HepG2 (cell line): ENCODE measurements around the gene CAPS. TPM values are rescaled to one million over a fixed set of nuclear protein-coding genes. Genes with fewer than 3 reads are reported as not detected.

Experiments
- ATAC-seq: fragments of 200-7000 bp; cut with Tn5 transposase; 3 replicates; pipeline ENCODE4 v1.9.1; 2020; ENCODE audit warnings: mild to moderate bottlenecking, moderate library complexity
- BruUV-seq: library from RNA; stranded (reverse); fragments of 400-500 nt; replicated peaks from 2 replicates; lab custom pipeline; 2021; lab: Mats Ljungman, UMichigan
- CTCF ChIA-PET: fragments of 300-600 bp; formaldehyde crosslinking; extraction: SDS; loops from one replicate; lab custom pipeline; 2021; ENCODE audit warnings: low total read pairs, inconsistent platforms, low intra/inter-chr PET ratio; lab: Yijun Ruan, JAX
- POLR2A ChIA-PET: fragments of 350-600 bp; sonication (Branson Sonifier 250); formaldehyde crosslinking; loops from one replicate; lab custom pipeline; 2020; ENCODE audit warnings: antibody characterized with exemption, inconsistent platforms; lab: Yijun Ruan, JAX
- DNase-seq: peaks from one replicate; pipeline ENCODE4 v3.0.0-alpha.2; 2015; ENCODE audit warnings: low spot score
- FAIRE-seq: peaks from 3 replicates; lab custom pipeline; 2011; peaks lifted over from hg19 to GRCh38; lab: Jason Lieb, UNC
- H2AFZ ChIP-seq: one replicate; pipeline ENCODE4 v1.6.1; 2011; ENCODE audit warnings: low read length, inconsistent platforms
- H3K27ac ChIP-seq: fragments of 300-600 bp; 3 replicates; pipeline ENCODE4 v1.8.0; 2011; ENCODE audit warnings: mixed run types, mild to moderate bottlenecking, mixed read lengths, low read length, inconsistent platforms; ENCODE audit not compliant: insufficient read depth; ENCODE audit errors: extremely low read length
- H3K27me3 ChIP-seq, 2 experiments: fragments of 200-600 bp in 1 of 2; 2 replicates in 1 of 2; 3 replicates in 1 of 2; pipeline versions ENCODE4 v1.6.0 to v1.8.0; 2011; ENCODE audit warnings: low read length in 2 of 2, mild to moderate bottlenecking in 2 of 2, moderate library complexity in 2 of 2, inconsistent platforms in 1 of 2; ENCODE audit not compliant: insufficient read depth in 2 of 2, control insufficient read depth in 1 of 2
- H3K36me3 ChIP-seq, 2 experiments: fragments of 200-600 bp in 1 of 2; replicated peaks in 1 of 2; 2 replicates in 1 of 2; 3 replicates in 1 of 2; pipeline versions ENCODE4 v1.5.1 to v1.8.0; 2011; ENCODE audit warnings: low read length in 2 of 2, inconsistent platforms in 1 of 2; ENCODE audit not compliant: insufficient read depth in 2 of 2, control insufficient read depth in 1 of 2
- H3K4me1 ChIP-seq: 2 replicates; pipeline ENCODE4 v1.5.1; 2012; ENCODE audit warnings: low read length, inconsistent platforms; ENCODE audit not compliant: insufficient read depth
- H3K4me2 ChIP-seq: 2 replicates; pipeline ENCODE4 v1.6.0; 2011; ENCODE audit warnings: low read depth, low read length, inconsistent platforms
- H3K4me3 ChIP-seq, 3 experiments: fragments of 200-600 bp in 1 of 3; sonication (generic), shearing (Covaris generic) in 1 of 3; replicated peaks in 1 of 3; 2 replicates each; pipeline ENCODE4 v1.5.1; 2011 to 2016; ENCODE audit warnings: low read length in 3 of 3, inconsistent platforms in 2 of 3, low read depth in 2 of 3, mild to moderate bottlenecking in 2 of 3, control low read depth in 1 of 3, mixed read lengths in 1 of 3; ENCODE audit not compliant: insufficient read depth in 1 of 3
- H3K79me2 ChIP-seq: one replicate; pipeline ENCODE4 v1.6.1; 2011; ENCODE audit warnings: low read length, inconsistent platforms; ENCODE audit not compliant: insufficient read depth
- H3K9ac ChIP-seq: 2 replicates; pipeline ENCODE4 v1.6.0; 2011; ENCODE audit warnings: mild to moderate bottlenecking, low read depth, low read length, inconsistent platforms; ENCODE audit not compliant: insufficient read depth
- H3K9me3 ChIP-seq: 2 replicates; pipeline ENCODE4 v1.5.1; 2012; ENCODE audit warnings: mild to moderate bottlenecking, low read length
- H4K20me1 ChIP-seq: 2 replicates; pipeline ENCODE4 v1.6.0; 2011; ENCODE audit warnings: inconsistent platforms, mild to moderate bottlenecking, low read length, moderate library complexity; ENCODE audit not compliant: insufficient read depth
- FOXO1 ChIP-seq: sonication (generic); formaldehyde crosslinking; IDR thresholded peaks from 2 replicates; pipeline ENCODE4 v1.4.0; 2020; ENCODE audit warnings: missing genetic modification reagents
- GTF3A ChIP-seq: sonication (generic); formaldehyde crosslinking; conservative IDR thresholded peaks from 2 replicates; pipeline ENCODE4 v1.4.0; 2020; ENCODE audit warnings: mild to moderate bottlenecking, missing genetic modification reagents
- JDP2 ChIP-seq: sonication (generic); formaldehyde crosslinking; IDR thresholded peaks from 2 replicates; pipeline ENCODE4 v1.8.1; 2022; ENCODE audit warnings: missing genetic modification reagents, borderline replicate concordance
- RBM22 ChIP-seq: fragments of 200-400 bp; formaldehyde crosslinking; optimal IDR thresholded peaks from 2 replicates; pipeline ENCODE3; 2017; ENCODE audit warnings: mild to moderate bottlenecking, low read length, moderate library complexity
- SRSF4 ChIP-seq: fragments of 200-400 bp; formaldehyde crosslinking; IDR thresholded peaks from one replicate; pipeline ENCODE4 v1.6.1; 2018; ENCODE audit warnings: mild to moderate bottlenecking, low read depth, low read length, moderate library complexity; ENCODE audit not compliant: poor library complexity, severe bottlenecking
- ZBTB20 ChIP-seq: sonication (generic); formaldehyde crosslinking; IDR thresholded peaks from 2 replicates; pipeline ENCODE4 v1.8.1; 2023; ENCODE audit warnings: missing genetic modification reagents, low read depth, mild to moderate bottlenecking, borderline replicate concordance
- ZNF30 ChIP-seq: sonication (generic); formaldehyde crosslinking; IDR thresholded peaks from 2 replicates; pipeline ENCODE4 v1.5.0; 2020; ENCODE audit warnings: mild to moderate bottlenecking, missing genetic modification reagents
- WGBS: methylation state at CpG from one replicate; pipeline ENCODE4 v1.1.6; 2017; ENCODE audit warnings: low lambda C conversion rate; 5-methylcytosine and 5-hydroxymethylcytosine counted together
- in situ Hi-C: cut with HindIII; loops from 2 replicates; pipeline ENCODE4 v1.10.0; 2017; ENCODE audit warnings: low pct_unique_long_range_greater_than_20kb; ENCODE audit not compliant: extremely low pct_ligation_motif_present
- intact Hi-C: fragments of 100-400 bp; cut with micrococcal nuclease; formaldehyde crosslinking; loops from one replicate; pipeline ENCODE4 v1.10.0; 2022; ENCODE audit not compliant: unreplicated experiment
- polyA plus RNA-seq, 8 experiments: library from polyadenylated mRNA; depleted of rRNA in 3 of 8; stranded (reverse) in 7 of 8; unstranded in 1 of 8; fragments of >200 nt; fragmentation: Illumina TruSeq in 4 of 8; extraction: Trizol in 4 of 8; gene quantifications; 2 replicates each; pipeline versions ENCODE4 v1.2.1 to v1.2.3, GENCODE V29; 2011 to 2016; ENCODE audit warnings: low read depth in 4 of 8, missing spikeins in 1 of 8, mixed read lengths in 1 of 8; ENCODE audit not compliant: insufficient read depth in 1 of 8
- total RNA-seq, 5 experiments: library from RNA; depleted of rRNA; stranded (reverse); fragments of >200 nt; fragmentation: Illumina TruSeq; extraction: Trizol; gene quantifications; 2 replicates each; pipeline ENCODE4 v1.2.3, GENCODE V29; 2016; ENCODE audit warnings: low read depth in 1 of 5

Gene CAPS
- total and polyA plus RNA-seq, 2 of the 13 experiments (the other 11 are each of a cell fraction or from before 2014, with no cell fraction given), result 3.1 TPM

DNA sequence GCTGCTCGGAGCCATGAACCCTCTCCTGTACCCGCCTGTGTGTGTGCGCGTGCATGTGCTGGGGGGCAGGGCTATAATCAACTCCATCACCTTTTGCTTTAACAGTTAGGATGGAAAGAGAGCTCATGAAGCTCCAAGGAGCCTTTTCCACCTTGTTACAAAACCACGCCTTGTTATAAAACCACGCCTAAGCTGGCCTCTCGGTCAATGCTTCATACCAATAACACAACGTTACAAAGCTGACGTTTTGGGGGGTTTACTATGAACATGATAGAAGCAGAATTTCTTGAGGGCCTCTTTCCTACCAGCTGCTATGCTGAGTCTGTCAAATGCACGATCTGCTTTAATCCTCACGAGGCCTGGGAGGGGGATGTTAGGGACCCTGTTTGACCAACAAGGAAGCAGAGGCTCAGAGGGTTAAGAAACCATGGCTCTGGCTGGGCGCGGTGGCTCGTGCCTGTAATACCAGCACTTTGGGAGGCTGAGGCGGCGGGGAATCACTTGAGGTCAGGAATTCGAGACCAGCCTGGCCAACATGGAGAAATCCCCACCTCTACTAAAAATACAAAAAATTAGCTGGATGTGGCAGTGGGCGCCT is 11.9 kb downstream of the CAPS start:
- 98% methylated on average over 18 of the region's 18 CpGs for WGBS
- Histone ChIP-seq H3K36me3 (peaks cover 61 to 97% of the 10 kb centered on the region in 2 experiments), H3K27me3 (no peaks in the 10 kb centered on the region; a peak in 1 of 5 replicates), H3K4me2 (no peak overlapping the region), H3K79me2 (no peaks in the 10 kb centered on the region), H3K4me1 (no peaks in the 10 kb centered on the region), H3K9me3 (no peaks in the 10 kb centered on the region), H3K27ac (no peak overlapping the region), H4K20me1 (no peaks in the 10 kb centered on the region), H3K4me3 (no peak overlapping the region)
- no TSS peak for BruUV-seq
- ATAC-seq, result no peak
- CTCF ChIA-PET, result no interaction called here
- intact Hi-C loops (no loop called here), in situ Hi-C loops (no loop called here)
- DNase-seq, result no peak
- FAIRE-seq, result no peak
- POLR2A ChIA-PET, result no interaction called here
- TF ChIP-seq JDP2 (CRISPR knock-in tag) (no peak), FOXO1 (CRISPR knock-in tag) (no peak), ZNF30 (CRISPR knock-in tag) (no peak), SRSF4 (no peak), ZBTB20 (CRISPR knock-in tag) (no peak)
- TF ChIP-seq, all 625 proteins: peak for 0
- Histone ChIP-seq H2AFZ (no peak overlapping the region), H3K9ac (no peak overlapping the region)

GRCh38 chr19:5926641-5927440 is 12.8 kb downstream of the CAPS start:
- TF ChIP-seq RBM22, result peak; percentile 6
- TF ChIP-seq GTF3A, result no peak
- no peak for FAIRE-seq
- no peaks in the 10 kb centered on the region; a peak in 1 of 5 replicates for H3K27me3 ChIP-seq
- H3K4me2 ChIP-seq, result no peak overlapping the region
- in situ Hi-C loops, result no loop called here
- ChIA-PET POLR2A (no interaction called here), CTCF (no interaction called here)
- H3K27ac ChIP-seq, result no peak overlapping the region
- H3K79me2 ChIP-seq, result no peaks in the 10 kb centered on the region
- no peaks in the 10 kb centered on the region for H3K4me1 ChIP-seq
- no peaks in the 10 kb centered on the region for H4K20me1 ChIP-seq
- H3K36me3 ChIP-seq, result peaks cover 65 to 95% of the 10 kb centered on the region in 2 experiments
- no peaks in the 10 kb centered on the region for H3K9me3 ChIP-seq
- 96% methylated on average over 14 of the region's 14 CpGs for WGBS
- no peak overlapping the region for H3K9ac ChIP-seq
- H2AFZ ChIP-seq, result no peak overlapping the region
- intact Hi-C loops, result no loop called here
- DNase-seq, result no peak
- no peak overlapping the region for H3K4me3 ChIP-seq
- BruUV-seq, result no TSS peak
- ATAC-seq, result no peak
